Activated naive CD8-positive, alpha-beta T cell treated with anti-CD3 and anti-CD28 coated beads, Interleukin-2, amount 50 U/mL, for 16 hours (primary cell): ENCODE measurements around the gene ACSM6.

Experiments used
- DNase-seq: peaks from one replicate; pipeline ENCODE4 v3.0.0-alpha.2; 2020; ENCODE audit warnings: low read depth, low spot score

ACSM6 gene

GRCh38 chr10:95245425-95246055 is 51.5 kb downstream of the ACSM6 start:
- DNase-seq: no peak

- no peak for DNase-seq
Observed at GRCh38 chr10:95246582-95247051, 52.6 kb downstream of the ACSM6 start.

GRCh38 chr10:95247200-95247880 is 53.3 kb downstream of the ACSM6 start:
- no peak for DNase-seq

GRCh38 chr10:95247881-95248583 is 54.0 kb downstream of the ACSM6 start:
- no peak for DNase-seq

GRCh38 chr10:95248989-95249388 is 55.0 kb downstream of the ACSM6 start:
- DNase-seq: no peak

GRCh38 chr10:95249467-95249866 is 55.4 kb downstream of the ACSM6 start:
- DNase-seq: no peak

GRCh38 chr10:95250856-95251255 is 56.8 kb downstream of the ACSM6 start:
- no peak for DNase-seq

- DNase-seq: no peak
Observed at GRCh38 chr10:95253007-95253406, 59.0 kb downstream of the ACSM6 start.

GRCh38 chr10:95253686-95254085 is 59.6 kb downstream of the ACSM6 start:
- DNase-seq: no peak

- no peak for DNase-seq
Observed at GRCh38 chr10:95254629-95255028, 60.6 kb downstream of the ACSM6 start.

GRCh38 chr10:95256268-95256667 is 62.2 kb downstream of the ACSM6 start:
- no peak for DNase-seq

GRCh38 chr10:95257849-95258248 is 63.8 kb downstream of the ACSM6 start:
- DNase-seq: no peak

GRCh38 chr10:95260397-95260881 is 66.4 kb downstream of the ACSM6 start:
- DNase-seq: no peak

GRCh38 chr10:95260909-95261552 is 67.0 kb downstream of the ACSM6 start:
- DNase-seq: no peak

- DNase-seq: no peak
Observed at GRCh38 chr10:95261926-95262325, 67.9 kb downstream of the ACSM6 start.

- DNase-seq: no peak
Observed at GRCh38 chr10:95262763-95263518, 68.9 kb downstream of the ACSM6 start.

GRCh38 chr10:95263864-95264226 is 69.8 kb downstream of the ACSM6 start:
- no peak for DNase-seq

- no peak for DNase-seq
Observed at GRCh38 chr10:95264227-95265051, 70.4 kb downstream of the ACSM6 start.

- no peak for DNase-seq
Observed at GRCh38 chr10:95265572-95265971, 71.5 kb downstream of the ACSM6 start.

GRCh38 chr10:95266674-95267095 is 72.6 kb downstream of the ACSM6 start:
- DNase-seq: no peak
